ENCODE data around the gene CD226. TPM values are rescaled to one million over a fixed set of nuclear protein-coding genes. Genes with fewer than 3 reads are reported as not detected.

CD226 gene
- total RNA-seq, 1 donor from 2014 or later: 0.05 TPM

DNA sequence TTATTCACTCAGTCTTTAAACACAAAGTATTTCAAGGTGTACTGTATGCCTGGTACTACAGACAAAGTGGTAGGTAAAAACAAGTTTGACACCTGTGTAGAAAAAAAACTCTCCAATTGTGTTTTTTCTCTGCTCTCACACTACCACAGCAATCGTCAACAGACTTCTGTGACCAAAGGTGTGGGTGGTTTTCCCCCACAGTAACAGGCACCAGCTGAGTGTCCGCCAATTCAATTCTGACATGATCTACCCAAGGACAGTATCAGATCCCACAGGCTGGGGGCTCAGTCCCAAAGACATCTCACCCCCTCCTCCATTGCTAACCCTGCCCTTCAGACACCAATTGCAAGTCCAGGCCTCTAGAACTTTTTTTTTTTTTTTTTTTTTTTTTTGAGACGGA lies 71.2 kb downstream of the CD226 start:
- H3K4me3 Mint-ChIP-seq (ENCODE audit: unreplicated experiment): no peak overlapping the region
- no peaks in the 10 kb centered on the region for H3K36me3 Mint-ChIP-seq (ENCODE audit: unreplicated experiment)
- peaks cover 9% of the 10 kb centered on the region for H3K9me3 Mint-ChIP-seq (ENCODE audit: unreplicated experiment)
- no peak for DNase-seq
- H3K4me1 Mint-ChIP-seq (ENCODE audit: low read depth, unreplicated experiment): peaks cover 31% of the 10 kb centered on the region
- peaks cover 3% of the 10 kb centered on the region for H3K27me3 Mint-ChIP-seq (ENCODE audit: unreplicated experiment)
- TF ChIP-seq, protein P1, sequence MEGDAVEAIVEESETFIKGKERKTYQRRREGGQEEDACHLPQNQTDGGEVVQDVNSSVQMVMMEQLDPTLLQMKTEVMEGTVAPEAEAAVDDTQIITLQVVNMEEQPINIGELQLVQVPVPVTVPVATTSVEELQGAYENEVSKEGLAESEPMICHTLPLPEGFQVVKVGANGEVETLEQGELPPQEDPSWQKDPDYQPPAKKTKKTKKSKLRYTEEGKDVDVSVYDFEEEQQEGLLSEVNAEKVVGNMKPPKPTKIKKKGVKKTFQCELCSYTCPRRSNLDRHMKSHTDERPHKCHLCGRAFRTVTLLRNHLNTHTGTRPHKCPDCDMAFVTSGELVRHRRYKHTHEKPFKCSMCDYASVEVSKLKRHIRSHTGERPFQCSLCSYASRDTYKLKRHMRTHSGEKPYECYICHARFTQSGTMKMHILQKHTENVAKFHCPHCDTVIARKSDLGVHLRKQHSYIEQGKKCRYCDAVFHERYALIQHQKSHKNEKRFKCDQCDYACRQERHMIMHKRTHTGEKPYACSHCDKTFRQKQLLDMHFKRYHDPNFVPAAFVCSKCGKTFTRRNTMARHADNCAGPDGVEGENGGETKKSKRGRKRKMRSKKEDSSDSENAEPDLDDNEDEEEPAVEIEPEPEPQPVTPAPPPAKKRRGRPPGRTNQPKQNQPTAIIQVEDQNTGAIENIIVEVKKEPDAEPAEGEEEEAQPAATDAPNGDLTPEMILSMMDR (IDR thresholded peaks at IDR 0.05; ENCODE audit: partially characterized antibody, unreplicated experiment): no peak
- H3K27ac Mint-ChIP-seq (ENCODE audit: unreplicated experiment): no peak overlapping the region

DNA sequence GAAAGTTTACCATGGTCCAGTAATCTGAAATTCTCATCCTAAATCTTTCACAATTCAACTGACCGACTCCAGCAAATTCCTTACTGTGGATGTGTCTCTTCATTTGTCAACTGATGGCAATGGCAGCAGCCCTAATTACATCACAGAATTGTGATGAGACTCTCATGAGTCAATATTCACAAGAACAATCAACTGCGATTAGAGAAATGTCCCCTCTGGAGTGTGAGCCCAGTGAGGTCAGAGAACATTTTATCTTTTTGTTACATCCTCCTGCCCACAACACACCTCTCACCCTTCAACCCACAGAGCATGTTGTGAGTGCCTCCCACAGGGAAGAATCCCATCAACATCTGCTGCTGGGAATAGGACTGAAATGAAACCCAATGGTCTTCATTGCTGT lies 73.6 kb downstream of the CD226 start:
- no peak for DNase-seq
- TF ChIP-seq, protein P1 (IDR thresholded peaks at IDR 0.05; ENCODE audit: partially characterized antibody, unreplicated experiment): no peak
- no peak overlapping the region for H3K4me3 Mint-ChIP-seq (ENCODE audit: unreplicated experiment)
- peaks cover 9% of the 10 kb centered on the region for H3K9me3 Mint-ChIP-seq (ENCODE audit: unreplicated experiment)
- no peak overlapping the region for H3K27ac Mint-ChIP-seq (ENCODE audit: unreplicated experiment)
- peaks cover 6% of the 10 kb centered on the region for H3K27me3 Mint-ChIP-seq (ENCODE audit: unreplicated experiment)
- H3K36me3 Mint-ChIP-seq (ENCODE audit: unreplicated experiment): no peaks in the 10 kb centered on the region
- peaks cover 22% of the 10 kb centered on the region for H3K4me1 Mint-ChIP-seq (ENCODE audit: low read depth, unreplicated experiment)

DNA sequence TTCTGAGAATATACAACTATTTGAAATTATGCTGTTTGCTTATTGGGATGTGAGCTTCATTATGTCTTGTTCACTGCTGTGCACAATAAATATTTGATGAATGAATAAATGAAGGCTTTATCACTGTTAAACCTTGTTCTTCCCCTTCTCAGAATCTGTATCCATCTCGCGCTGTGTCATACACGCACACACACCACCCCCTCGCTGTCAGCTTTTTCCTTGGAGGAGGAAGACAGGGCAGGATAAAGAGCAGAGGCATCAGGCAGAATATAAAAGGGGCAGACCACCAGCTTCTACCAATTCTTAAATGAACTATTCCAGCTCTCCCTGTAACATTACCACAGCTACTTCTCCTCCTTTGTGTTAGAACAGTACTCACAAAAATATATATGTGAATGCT lies 75.0 kb downstream of the CD226 start:
- H3K27me3 Mint-ChIP-seq (ENCODE audit: unreplicated experiment): peaks cover 6% of the 10 kb centered on the region
- H3K4me3 Mint-ChIP-seq (ENCODE audit: unreplicated experiment): no peak overlapping the region
- no peak for DNase-seq
- peaks cover 17% of the 10 kb centered on the region for H3K4me1 Mint-ChIP-seq (ENCODE audit: low read depth, unreplicated experiment)
- peaks cover 12% of the 10 kb centered on the region for H3K9me3 Mint-ChIP-seq (ENCODE audit: unreplicated experiment)
- no peaks in the 10 kb centered on the region for H3K36me3 Mint-ChIP-seq (ENCODE audit: unreplicated experiment)
- TF ChIP-seq, protein P1 (IDR thresholded peaks at IDR 0.05; ENCODE audit: partially characterized antibody, unreplicated experiment): no peak
- no peak overlapping the region for H3K27ac Mint-ChIP-seq (ENCODE audit: unreplicated experiment)

DNA sequence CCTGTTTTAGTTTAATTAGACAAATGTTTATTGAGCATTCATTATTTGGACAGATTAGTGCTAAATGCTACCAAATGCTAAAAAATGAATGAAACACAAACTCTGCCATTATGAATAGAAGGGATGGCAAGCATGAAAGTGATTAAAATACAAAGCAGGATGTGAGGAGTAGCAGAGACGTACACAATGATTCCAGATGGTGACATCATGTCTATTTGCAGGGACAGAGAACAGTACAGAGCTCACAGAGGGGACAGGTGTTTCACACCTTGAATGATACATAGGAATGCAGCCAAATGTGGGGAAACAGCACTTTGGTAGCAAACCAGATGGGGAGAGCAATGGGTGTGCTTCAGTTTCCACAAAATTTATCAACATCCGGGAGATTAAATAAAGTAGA lies 76.3 kb downstream of the CD226 start:
- Mint-ChIP-seq H3K27ac (ENCODE audit: unreplicated experiment) (peak overlapping the region; percentile 7), H3K36me3 (ENCODE audit: unreplicated experiment) (no peaks in the 10 kb centered on the region), H3K9me3 (ENCODE audit: unreplicated experiment) (peaks cover 12% of the 10 kb centered on the region), H3K27me3 (ENCODE audit: unreplicated experiment) (peaks cover 6% of the 10 kb centered on the region), H3K4me3 (ENCODE audit: unreplicated experiment) (no peak overlapping the region), H3K4me1 (ENCODE audit: low read depth, unreplicated experiment) (peaks cover 17% of the 10 kb centered on the region)
- no peak for DNase-seq
- TF ChIP-seq, protein P1 (IDR thresholded peaks at IDR 0.05; ENCODE audit: partially characterized antibody, unreplicated experiment): no peak

DNA sequence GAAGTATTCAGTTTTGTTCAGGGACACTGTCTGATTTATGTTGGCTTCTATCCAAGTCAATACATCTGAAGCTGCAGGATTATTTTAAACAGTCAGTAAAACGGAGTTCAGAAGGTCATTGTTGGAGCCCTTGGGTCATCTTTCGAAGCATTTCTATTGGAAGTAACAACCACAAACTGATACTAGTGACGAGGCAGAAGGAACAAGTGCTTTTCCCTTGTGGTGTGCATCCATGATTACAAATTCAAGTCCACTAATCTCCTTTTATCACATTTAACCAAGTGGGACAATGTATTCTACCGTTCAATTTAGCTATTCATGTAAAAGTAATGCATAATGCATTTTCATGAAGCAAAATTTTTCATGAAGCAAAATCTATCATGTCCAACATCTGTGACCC lies 76.9 kb downstream of the CD226 start:
- H3K27ac Mint-ChIP-seq (ENCODE audit: unreplicated experiment): no peak overlapping the region
- TF ChIP-seq, protein P1 (IDR thresholded peaks at IDR 0.05; ENCODE audit: partially characterized antibody, unreplicated experiment): no peak
- no peak overlapping the region for H3K4me3 Mint-ChIP-seq (ENCODE audit: unreplicated experiment)
- H3K36me3 Mint-ChIP-seq (ENCODE audit: unreplicated experiment): no peaks in the 10 kb centered on the region
- peaks cover 17% of the 10 kb centered on the region for H3K4me1 Mint-ChIP-seq (ENCODE audit: low read depth, unreplicated experiment)
- H3K27me3 Mint-ChIP-seq (ENCODE audit: unreplicated experiment): peaks cover 6% of the 10 kb centered on the region
- H3K9me3 Mint-ChIP-seq (ENCODE audit: unreplicated experiment): peaks cover 12% of the 10 kb centered on the region
- DNase-seq: no peak
